Osteoblast (primary cell): Measurements from ENCODE around the gene BPHL. TPM values are rescaled to one million over a fixed set of nuclear protein-coding genes. Genes with fewer than 3 reads are reported as not detected.
"Not testable (repeated sequence)": the region's sequence is repeated elsewhere in the genome, so short reads cannot be mapped to it uniquely, and the experiment has no call there.

Source experiments
- DNase-seq: peaks from one replicate; pipeline ENCODE4 v3.0.0; 2011; ENCODE audit warnings: low spot score, mixed read lengths; ENCODE audit not compliant: insufficient read length; ENCODE audit errors: missing footprints
- H2AFZ ChIP-seq: 2 replicates; pipeline ENCODE4 v1.6.0; 2011; ENCODE audit warnings: mild to moderate bottlenecking, low read length
- H3K27ac ChIP-seq: 2 replicates; pipeline ENCODE4 v1.5.1; 2011; ENCODE audit warnings: mild to moderate bottlenecking, low read depth, low read length, moderate library complexity
- H3K27me3 ChIP-seq: 2 replicates; pipeline ENCODE4 v1.6.0; 2012; ENCODE audit warnings: mild to moderate bottlenecking, control low read depth, inconsistent platforms, low read length, moderate library complexity; ENCODE audit not compliant: insufficient read depth
- H3K36me3 ChIP-seq: 2 replicates; pipeline ENCODE4 v1.5.1; 2011; ENCODE audit warnings: mild to moderate bottlenecking, low read length, control low read depth, moderate library complexity; ENCODE audit not compliant: insufficient read depth
- H3K4me1 ChIP-seq: 2 replicates; pipeline ENCODE4 v1.5.1; 2011; ENCODE audit warnings: mild to moderate bottlenecking, low read length, control low read depth, moderate library complexity; ENCODE audit not compliant: insufficient read depth
- H3K4me2 ChIP-seq: 2 replicates; pipeline ENCODE4 v1.6.0; 2011; ENCODE audit warnings: mild to moderate bottlenecking, low read length; ENCODE audit not compliant: insufficient read depth
- H3K4me3 ChIP-seq: fragments of 200-600 bp; sonication (generic); 3 replicates; pipeline ENCODE4 v1.5.1; 2012; ENCODE audit warnings: mild to moderate bottlenecking, low read length, inconsistent platforms; ENCODE audit not compliant: insufficient read depth
- H3K79me2 ChIP-seq: 2 replicates; pipeline ENCODE4 v1.6.0; 2012; ENCODE audit warnings: mild to moderate bottlenecking, low read length, control low read depth, inconsistent platforms; ENCODE audit not compliant: insufficient read depth
- H3K9me3 ChIP-seq: 2 replicates; pipeline ENCODE4 v1.5.1; 2011; ENCODE audit warnings: low read depth, low read length, control low read depth
- H4K20me1 ChIP-seq: 2 replicates; pipeline ENCODE4 v1.6.0; 2012; ENCODE audit warnings: mild to moderate bottlenecking, low read length, control low read depth; ENCODE audit not compliant: insufficient read depth
- total RNA-seq: library from RNA; depleted of rRNA; stranded (reverse); fragments of >200 nt; gene quantifications from 2 replicates; pipeline ENCODE4 v1.2.3, GENCODE V29; 2012
- TF ChIP-seq, protein P1 (sequence below): IDR thresholded peaks from 2 replicates; pipeline ENCODE4 v1.5.1; 2011; ENCODE audit warnings: mild to moderate bottlenecking, low read depth, low read length, moderate library complexity; ENCODE audit errors: extremely low read depth

Gene BPHL
- total RNA-seq, 1 donor = 19.9 TPM

DNA sequence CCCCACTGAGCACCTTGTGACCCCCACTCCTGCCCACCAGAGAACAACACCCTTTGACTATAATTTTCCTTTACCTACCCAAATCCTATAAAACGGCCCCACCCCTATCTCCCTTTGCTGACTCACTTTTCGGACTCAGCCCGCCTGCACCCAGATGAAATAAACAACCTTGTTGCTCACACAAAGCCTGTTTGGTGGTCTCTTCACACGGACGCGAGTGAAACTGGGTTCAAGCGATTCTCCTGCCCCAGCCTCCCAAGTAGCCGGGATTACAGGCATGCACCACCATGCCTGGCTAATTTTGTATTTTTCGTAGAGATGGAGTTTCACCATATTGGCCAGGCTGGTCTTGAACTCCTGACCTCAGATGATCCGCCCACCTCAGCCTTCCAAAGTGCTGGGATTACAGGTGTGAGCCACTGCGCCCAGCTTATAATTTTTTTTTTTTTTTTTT, 55.2 kb downstream of the BPHL start:
- not testable (repeated sequence) for DNase-seq, H2AFZ ChIP-seq, H3K4me1 ChIP-seq, H3K9me3 ChIP-seq, H3K27me3 ChIP-seq, H3K79me2 ChIP-seq, H3K4me2 ChIP-seq, H3K27ac ChIP-seq, H3K36me3 ChIP-seq, H3K4me3 ChIP-seq, H4K20me1 ChIP-seq

DNA sequence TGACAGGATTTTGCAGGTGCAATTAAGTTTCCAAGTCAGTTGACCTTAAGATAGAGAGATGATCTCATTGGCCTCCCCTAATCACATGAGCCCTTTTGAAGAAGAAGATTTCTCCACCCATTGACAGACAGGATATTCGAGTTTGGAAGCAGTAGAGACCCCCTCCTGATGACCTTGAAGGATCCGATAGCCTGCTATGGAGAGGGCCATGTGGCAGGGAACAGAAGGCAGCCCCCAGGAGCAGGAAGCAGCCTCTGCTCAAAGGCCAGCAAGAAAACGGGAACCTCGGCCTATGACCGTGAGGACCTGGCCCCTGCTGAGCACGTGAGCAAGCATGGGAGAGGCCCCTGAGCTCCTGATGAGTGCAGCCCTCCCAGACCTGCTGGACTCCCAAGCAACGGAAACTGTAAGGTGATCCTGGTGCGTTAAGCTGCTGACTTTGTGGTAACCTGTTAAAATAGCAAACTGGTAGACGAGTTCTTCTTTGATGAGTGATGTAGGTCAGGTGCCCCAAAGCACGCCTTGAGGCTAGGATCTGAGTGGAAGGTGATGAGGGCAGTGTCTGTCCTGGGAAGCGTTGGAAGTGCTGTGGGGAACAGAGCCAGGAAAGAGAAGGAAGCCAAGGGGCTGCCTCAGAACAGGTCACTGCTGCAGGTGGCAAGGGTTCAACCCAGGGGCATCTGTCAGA, 57.3 kb downstream of the BPHL start:
- TF ChIP-seq, protein P1, sequence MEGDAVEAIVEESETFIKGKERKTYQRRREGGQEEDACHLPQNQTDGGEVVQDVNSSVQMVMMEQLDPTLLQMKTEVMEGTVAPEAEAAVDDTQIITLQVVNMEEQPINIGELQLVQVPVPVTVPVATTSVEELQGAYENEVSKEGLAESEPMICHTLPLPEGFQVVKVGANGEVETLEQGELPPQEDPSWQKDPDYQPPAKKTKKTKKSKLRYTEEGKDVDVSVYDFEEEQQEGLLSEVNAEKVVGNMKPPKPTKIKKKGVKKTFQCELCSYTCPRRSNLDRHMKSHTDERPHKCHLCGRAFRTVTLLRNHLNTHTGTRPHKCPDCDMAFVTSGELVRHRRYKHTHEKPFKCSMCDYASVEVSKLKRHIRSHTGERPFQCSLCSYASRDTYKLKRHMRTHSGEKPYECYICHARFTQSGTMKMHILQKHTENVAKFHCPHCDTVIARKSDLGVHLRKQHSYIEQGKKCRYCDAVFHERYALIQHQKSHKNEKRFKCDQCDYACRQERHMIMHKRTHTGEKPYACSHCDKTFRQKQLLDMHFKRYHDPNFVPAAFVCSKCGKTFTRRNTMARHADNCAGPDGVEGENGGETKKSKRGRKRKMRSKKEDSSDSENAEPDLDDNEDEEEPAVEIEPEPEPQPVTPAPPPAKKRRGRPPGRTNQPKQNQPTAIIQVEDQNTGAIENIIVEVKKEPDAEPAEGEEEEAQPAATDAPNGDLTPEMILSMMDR = no peak
- Histone ChIP-seq H3K36me3 (no peaks in the 10 kb centered on the region), H3K4me3 (no peak overlapping the region), H3K9me3 (no peaks in the 10 kb centered on the region), H3K79me2 (no peaks in the 10 kb centered on the region), H3K27me3 (peaks cover 2% of the 10 kb centered on the region), H3K4me2 (no peak overlapping the region), H3K27ac (no peak overlapping the region), H3K4me1 (peaks cover 9% of the 10 kb centered on the region), H2AFZ (no peak overlapping the region), H4K20me1 (no peaks in the 10 kb centered on the region)
- DNase-seq = no peak

DNA sequence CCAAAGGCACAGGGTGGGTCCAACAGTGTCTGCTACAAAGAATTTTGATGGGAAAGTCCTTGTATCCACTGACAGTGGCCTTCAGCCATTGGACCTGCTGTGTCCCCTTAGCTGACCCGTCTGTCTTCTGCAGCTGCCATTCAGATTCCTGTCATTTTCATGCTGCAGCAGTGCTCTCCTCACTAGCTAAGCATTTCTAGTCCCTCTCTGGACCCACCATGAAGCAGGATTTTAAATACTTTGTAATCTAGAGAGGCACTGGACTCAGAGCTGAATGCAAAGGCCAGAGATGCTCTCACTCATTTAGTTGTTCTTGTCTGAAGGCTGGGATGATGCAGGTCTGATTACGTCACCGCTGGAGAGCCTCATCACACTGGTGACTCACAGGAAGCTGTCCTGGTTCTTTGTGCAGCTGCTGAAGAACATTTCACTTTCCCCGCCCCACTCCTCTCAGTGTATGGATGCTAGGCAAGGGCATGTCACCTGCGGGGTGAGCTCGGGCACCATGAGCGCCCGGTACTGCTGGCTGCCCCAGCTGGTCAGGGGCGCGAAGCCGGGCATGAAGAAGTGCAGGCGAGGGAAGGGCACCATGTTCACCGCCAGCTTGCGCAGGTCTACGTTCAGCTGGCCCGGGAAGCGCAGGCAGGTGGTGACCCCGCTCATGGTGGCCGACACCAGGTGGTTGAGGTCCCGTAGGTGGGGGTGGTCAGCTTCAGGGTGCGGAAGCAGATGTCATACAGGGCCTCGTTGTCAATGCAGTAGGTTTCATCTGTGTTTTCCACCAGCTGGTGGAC, 58.2 kb downstream of the BPHL start:
- no peaks in the 10 kb centered on the region for H3K36me3 ChIP-seq
- H3K4me1 ChIP-seq = peaks cover 6% of the 10 kb centered on the region
- H3K79me2 ChIP-seq = no peaks in the 10 kb centered on the region
- no peak overlapping the region for H3K4me2 ChIP-seq
- H2AFZ ChIP-seq = no peak overlapping the region
- peaks cover 6% of the 10 kb centered on the region for H3K27me3 ChIP-seq
- no peaks in the 10 kb centered on the region for H3K9me3 ChIP-seq
- TF ChIP-seq, protein P1 = no peak
- H3K4me3 ChIP-seq = no peak overlapping the region
- no peak overlapping the region for H3K27ac ChIP-seq
- peak; percentile 96 for DNase-seq
- H4K20me1 ChIP-seq = no peaks in the 10 kb centered on the region

DNA sequence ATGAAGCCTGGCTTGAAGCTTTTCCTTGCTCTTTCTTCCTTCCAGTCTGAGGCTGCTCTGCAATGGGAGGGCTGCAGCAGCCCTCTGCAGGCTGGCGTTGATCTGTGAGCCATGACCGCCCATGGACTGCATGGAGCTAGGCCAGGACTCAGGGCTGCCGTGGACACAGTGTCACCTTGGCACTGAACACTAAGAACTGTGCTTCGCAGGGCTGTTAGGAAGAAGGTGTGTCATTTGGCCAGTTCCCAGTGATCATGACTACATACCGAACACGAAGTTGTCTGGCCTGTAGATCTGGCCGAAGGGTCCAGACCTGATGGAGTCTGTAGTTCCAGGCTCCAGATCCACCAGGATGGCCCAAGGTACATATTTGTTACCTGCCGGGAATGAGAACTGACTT, 60.2 kb downstream of the BPHL start:
- not testable (repeated sequence) for DNase-seq, H3K9me3 ChIP-seq, H3K4me1 ChIP-seq, H3K4me3 ChIP-seq, H3K27ac ChIP-seq, H3K79me2 ChIP-seq, H2AFZ ChIP-seq, H3K4me2 ChIP-seq, H4K20me1 ChIP-seq, H3K36me3 ChIP-seq, H3K27me3 ChIP-seq

DNA sequence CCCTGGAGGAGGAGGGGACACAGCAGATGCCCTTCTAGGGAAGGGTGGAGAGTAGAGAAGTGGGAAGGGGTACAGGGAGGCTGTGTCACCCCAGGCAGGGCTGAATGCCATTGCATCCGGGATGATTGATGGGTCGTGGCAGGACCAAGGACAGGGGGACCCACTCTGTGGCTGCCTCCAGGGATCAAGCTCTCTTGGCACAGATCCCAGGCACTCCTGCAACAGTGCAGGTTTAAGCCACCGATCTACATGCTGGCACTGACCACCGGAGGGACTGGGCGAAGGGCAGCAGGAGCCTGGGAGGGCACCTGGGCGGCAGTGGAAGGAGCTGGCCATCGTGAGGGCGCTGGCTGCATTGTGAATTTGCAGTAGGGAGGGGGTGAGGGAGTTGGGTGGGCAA, 61.4 kb downstream of the BPHL start:
- H3K36me3 ChIP-seq, H3K9me3 ChIP-seq, H4K20me1 ChIP-seq, H3K4me1 ChIP-seq, H3K27ac ChIP-seq, H3K4me2 ChIP-seq, H3K79me2 ChIP-seq, DNase-seq, H2AFZ ChIP-seq: not testable (repeated sequence)
- Histone ChIP-seq H3K27me3 (peaks cover 12% of the 10 kb centered on the region), H3K4me3 (peak overlapping the region; percentile 42)
